IMR-90 (cell line): Measurements from ENCODE around the gene TOMM22. TPM values are rescaled to one million over a fixed set of nuclear protein-coding genes. Genes with fewer than 3 reads are reported as not detected.

Experiments used
- ATAC-seq: fragments of 200-7000 bp; cut with Tn5 transposase; 2 replicates; pipeline ENCODE4 v1.9.1; 2020; ENCODE audit warnings: low read depth, mild to moderate bottlenecking, moderate library complexity
- BruUV-seq: library from RNA; stranded (reverse); fragments of 400-500 nt; replicated peaks from 2 replicates; lab custom pipeline; 2021; lab: Mats Ljungman, UMichigan
- CTCF ChIA-PET: fragments of 300-600 bp; formaldehyde crosslinking; extraction: SDS; loops from one replicate; lab custom pipeline; 2021; ENCODE audit warnings: antibody characterized with exemption; lab: Yijun Ruan, JAX
- POLR2A ChIA-PET: fragments of 300-600 bp; sonication (Branson Sonifier 250); formaldehyde crosslinking; loops from one replicate; lab custom pipeline; 2022; ENCODE audit warnings: antibody characterized with exemption; ENCODE audit not compliant: unreplicated experiment; lab: Charles Lee
- DNase-seq: peaks from one replicate; pipeline ENCODE4 v3.0.0; 2013
- H2AFZ ChIP-seq: replicated peaks from 2 replicates; pipeline ENCODE3; 2013; ENCODE audit warnings: low read length, mild to moderate bottlenecking; ENCODE audit not compliant: poor library complexity
- H2AK5ac ChIP-seq: 2 replicates; pipeline ENCODE4 v1.6.1; 2013; ENCODE audit warnings: low read depth, low read length, inconsistent platforms
- H2AK9ac ChIP-seq: replicated peaks from 2 replicates; pipeline ENCODE3; 2013; ENCODE audit warnings: mild to moderate bottlenecking, low read depth, low read length, moderate library complexity; ENCODE audit not compliant: poor library complexity
- H2BK120ac ChIP-seq: 2 replicates; pipeline ENCODE4 v1.6.1; 2013; ENCODE audit warnings: low read depth, low read length, inconsistent platforms
- H2BK15ac ChIP-seq: 3 replicates; pipeline ENCODE4 v1.6.1; 2013; ENCODE audit warnings: low read depth, low read length, inconsistent platforms
- H2BK20ac ChIP-seq: 2 replicates; pipeline ENCODE4 v1.6.1; 2013; ENCODE audit warnings: low read depth, mild to moderate bottlenecking, inconsistent platforms, low read length, moderate library complexity
- H2BK5ac ChIP-seq: 2 replicates; pipeline ENCODE4 v1.6.1; 2013; ENCODE audit warnings: mild to moderate bottlenecking, low read depth, low read length, inconsistent platforms; ENCODE audit not compliant: poor library complexity, severe bottlenecking
- H3K14ac ChIP-seq: replicated peaks from 2 replicates; pipeline ENCODE4 v1.6.1; 2013; ENCODE audit warnings: low read depth, low read length, inconsistent platforms
- H3K18ac ChIP-seq: 2 replicates; pipeline ENCODE4 v1.6.1; 2013; ENCODE audit warnings: low read depth, low read length, control low read depth
- H3K23ac ChIP-seq: 2 replicates; pipeline ENCODE4 v1.6.1; 2013; ENCODE audit warnings: low read depth, low read length, inconsistent platforms
- H3K27ac ChIP-seq: 2 replicates; pipeline ENCODE4 v1.5.1; 2013; ENCODE audit warnings: mild to moderate bottlenecking, control low read depth, low read length; ENCODE audit not compliant: insufficient read depth
- H3K27me3 ChIP-seq: 2 replicates; pipeline ENCODE4 v1.6.1; 2013; ENCODE audit warnings: low read length; ENCODE audit not compliant: control insufficient read depth, insufficient read depth
- H3K36me3 ChIP-seq: 2 replicates; pipeline ENCODE4 v1.6.1; 2013; ENCODE audit warnings: low read length, mixed read lengths; ENCODE audit not compliant: control insufficient read depth, insufficient read depth
- H3K4ac ChIP-seq: 2 replicates; pipeline ENCODE4 v1.6.1; 2013; ENCODE audit warnings: low read depth, low read length, inconsistent platforms
- H3K4me1 ChIP-seq: 2 replicates; pipeline ENCODE4 v1.6.1; 2013; ENCODE audit warnings: low read length, mixed read lengths; ENCODE audit not compliant: control insufficient read depth, insufficient read depth
- H3K4me2 ChIP-seq: 2 replicates; pipeline ENCODE4 v1.6.1; 2013; ENCODE audit warnings: low read depth, mild to moderate bottlenecking, control low read depth, low read length, moderate library complexity
- H3K4me3 ChIP-seq: 2 replicates; pipeline ENCODE4 v1.5.1; 2013; ENCODE audit warnings: low read depth, mild to moderate bottlenecking, control low read depth, low read length, moderate library complexity; ENCODE audit not compliant: insufficient read depth
- H3K56ac ChIP-seq: 2 replicates; pipeline ENCODE4 v1.6.1; 2013; ENCODE audit warnings: low read length, inconsistent platforms; ENCODE audit not compliant: insufficient read depth; ENCODE audit errors: extremely low read depth
- H3K79me1 ChIP-seq, 2 experiments: 2 replicates each; pipeline ENCODE4 v1.6.1; 2013; ENCODE audit warnings: low read length in 2 of 2, inconsistent platforms in 1 of 2, low read depth in 1 of 2
- H3K9ac ChIP-seq: 2 replicates; pipeline ENCODE4 v1.6.1; 2013; ENCODE audit warnings: low read depth, low read length, control low read depth
- H3K9me1 ChIP-seq: 2 replicates; pipeline ENCODE4 v1.6.1; 2013; ENCODE audit warnings: low read length, inconsistent platforms; ENCODE audit not compliant: insufficient read depth
- H3K9me3 ChIP-seq: 2 replicates; pipeline ENCODE4 v1.6.1; 2013; ENCODE audit warnings: low read length; ENCODE audit not compliant: control insufficient read depth, insufficient read depth
- H4K20me1 ChIP-seq: 2 replicates; pipeline ENCODE4 v1.6.1; 2013; ENCODE audit warnings: low read length, inconsistent platforms; ENCODE audit not compliant: insufficient read depth
- H4K5ac ChIP-seq: 2 replicates; pipeline ENCODE4 v1.6.1; 2013; ENCODE audit warnings: mild to moderate bottlenecking, low read depth, low read length, control low read depth
- H4K8ac ChIP-seq, 2 experiments: 2 replicates each; pipeline ENCODE4 v1.6.1; 2013; ENCODE audit warnings: low read depth in 2 of 2, low read length in 2 of 2, control low read depth in 1 of 2, inconsistent platforms in 1 of 2
- H4K91ac ChIP-seq: 2 replicates; pipeline ENCODE4 v1.6.1; 2013; ENCODE audit warnings: low read depth, low read length, inconsistent platforms; ENCODE audit not compliant: insufficient read depth
- FOS ChIP-seq: fragments of 150-350 bp; IDR thresholded peaks from 2 replicates; pipeline ENCODE4 v1.6.1; 2016; ENCODE audit warnings: low read depth, low read length
- MXI1 ChIP-seq: IDR thresholded peaks from 2 replicates; pipeline ENCODE4 v1.6.1; 2012; ENCODE audit warnings: low read depth, mild to moderate bottlenecking, low read length, moderate library complexity, borderline replicate concordance
- POLR2A ChIP-seq: IDR thresholded peaks from 2 replicates; pipeline ENCODE4 v1.6.1; 2012; ENCODE audit warnings: mild to moderate bottlenecking, low read depth, low read length
- RAD21 ChIP-seq: IDR thresholded peaks from 2 replicates; pipeline ENCODE4 v1.6.1; 2012; ENCODE audit warnings: low read length, improper control_type of control experiment
- RCOR1 ChIP-seq: IDR thresholded peaks from 2 replicates; pipeline ENCODE4 v1.6.1; 2012; ENCODE audit warnings: mild to moderate bottlenecking, low read length, improper control_type of control experiment; ENCODE audit not compliant: insufficient replicate concordance
- RFX5 ChIP-seq: IDR thresholded peaks from 2 replicates; pipeline ENCODE4 v1.8.0; 2012; ENCODE audit warnings: low read depth, mild to moderate bottlenecking, low read length, moderate library complexity
- WGBS, 2 experiments: methylation state at CpG; one replicate each; pipeline versions ENCODE4 v1.1.5 to v1.1.7; 2013; ENCODE audit warnings: missing lambda C conversion rate in 2 of 2; ENCODE audit not compliant: insufficient read length in 1 of 2; ENCODE audit errors: extremely low coverage in 2 of 2; 5-methylcytosine and 5-hydroxymethylcytosine counted together
- dilution Hi-C: fragments of 300-500 bp; cut with HindIII; formaldehyde crosslinking; loops from one replicate; pipeline ENCODE4 v1.14.3; 2018; ENCODE audit warnings: low sequenced_read_pairs; ENCODE audit not compliant: unreplicated experiment
- in situ Hi-C: fragments of 300-500 bp; cut with MboI; formaldehyde crosslinking; loops from 3 replicates; pipeline ENCODE4 v1.14.3; 2019; ENCODE audit warnings: low sequenced_read_pairs, inconsistent platforms, mixed read lengths
- intact Hi-C: fragments of 100-400 bp; cut with micrococcal nuclease; formaldehyde crosslinking; loops from 2 replicates; pipeline ENCODE4 v1.10.0; 2022
- polyA plus RNA-seq, 3 experiments: library from polyadenylated mRNA; depleted of rRNA; stranded (reverse); fragments of >200 nt; gene quantifications; 2 replicates each; pipeline ENCODE4 v1.2.3, GENCODE V29; 2012; ENCODE audit warnings: low replicate concordance in 1 of 3
- total RNA-seq: library from RNA; depleted of rRNA; stranded (reverse); fragments of >200 nt; gene quantifications from 2 replicates; pipeline ENCODE4 v1.2.3, GENCODE V29; 2012

TOMM22 gene
- total and polyA plus RNA-seq, 2 of the 4 experiments (the other 2 are of a cell fraction) = 38.7 to 78.0 TPM

- peak overlapping the region; percentile 17; the same call in 1 of the 2 replicates for H3K18ac ChIP-seq
- TF ChIP-seq MXI1 (no peak), RFX5 (no peak), POLR2A (peak; percentile 17), RAD21 (no peak), FOS (no peak), RCOR1 (no peak)
- no peak overlapping the region for H2AFZ ChIP-seq
- peaks cover 2% of the 10 kb centered on the region; the same call in 1 of the 2 replicates for H3K36me3 ChIP-seq
- intact Hi-C loops = loop anchor here (10.0 kb wide), 1 partner anchor 645 kb away; the partner anchor contains the start of gene PICK1
- H3K4me1 ChIP-seq = peaks cover 12% of the 10 kb centered on the region
- H2AK9ac ChIP-seq = peak overlapping the region; percentile 85
- peak; percentile 62 for DNase-seq
- peak overlapping the region; percentile 74 for H3K23ac ChIP-seq
- H3K79me1 ChIP-seq = peaks cover 18 to 51% of the 10 kb centered on the region in 2 experiments
- BruUV-seq = TSS peak; percentile 78
- no peaks in the 10 kb centered on the region for H3K9me3 ChIP-seq
- H2BK5ac ChIP-seq = peak overlapping the region; percentile 88
- WGBS, 2 experiments = 30% methylated on average over 2 of the region's 6 CpGs; no CpG with 5 or more reads in 1 of the 2 experiments
- peak overlapping the region; percentile 42 for H4K91ac ChIP-seq
- CTCF ChIA-PET = interaction anchor here (0.9 to 1.1 kb wide), 2 partner anchors 18 to 648 kb away, joined by 3 read pairs; partner anchors contain the start of gene TOMM22
- H2AK5ac ChIP-seq = peak overlapping the region; percentile 7; the same call in 1 of the 2 replicates
- peak overlapping the region; percentile 68 for H3K14ac ChIP-seq
- H3K27me3 ChIP-seq = no peaks in the 10 kb centered on the region
- H3K27ac ChIP-seq = peak overlapping the region; percentile 63
- POLR2A ChIA-PET = interaction anchor here (0.5 to 0.6 kb wide), 2 partner anchors 13 to 506 kb away, joined by 4 to 5 read pairs; no protein-coding TSS in a partner anchor
- peaks cover 13% of the 10 kb centered on the region; the same call in 1 of the 2 replicates for H4K20me1 ChIP-seq
- dilution Hi-C loops = no loop called here
- peak overlapping the region; percentile 96 for H3K4me3 ChIP-seq
- peak overlapping the region; percentile 100 for H3K4me2 ChIP-seq
- no peak overlapping the region for H2BK120ac ChIP-seq
- no peak overlapping the region; the same call in 2 of the 3 replicates for H2BK15ac ChIP-seq
- no peak overlapping the region for H4K5ac ChIP-seq
- H4K8ac ChIP-seq = peak overlapping the region; percentile 92 to 96; a peak in 3 of 4 replicates
- peak overlapping the region; percentile 93 for H3K56ac ChIP-seq
- peak overlapping the region; percentile 99 for H3K9ac ChIP-seq
- in situ Hi-C loops = no loop called here
- H3K9me1 ChIP-seq = peaks cover 22% of the 10 kb centered on the region
- peak overlapping the region; percentile 92 for H3K4ac ChIP-seq
- no peak overlapping the region for H2BK20ac ChIP-seq
- ATAC-seq = peak; percentile 2; the same call in 1 of the 2 replicates
Observed at GRCh38 chr22:38699784-38700183, 18.0 kb downstream of the TOMM22 start.
